GM21390 (cell line): ENCODE measurements around the gene SHISA5.

Source experiments
- ATAC-seq: cut with Tn5 transposase; IDR thresholded peaks from one replicate; pipeline ENCODE4 v1.9.1; 2021; ENCODE audit not compliant: unreplicated experiment

The SHISA5 gene

GRCh38 chr3:48419149-48419548, 84.8 kb downstream of the SHISA5 start:
- no peak for ATAC-seq

DNA sequence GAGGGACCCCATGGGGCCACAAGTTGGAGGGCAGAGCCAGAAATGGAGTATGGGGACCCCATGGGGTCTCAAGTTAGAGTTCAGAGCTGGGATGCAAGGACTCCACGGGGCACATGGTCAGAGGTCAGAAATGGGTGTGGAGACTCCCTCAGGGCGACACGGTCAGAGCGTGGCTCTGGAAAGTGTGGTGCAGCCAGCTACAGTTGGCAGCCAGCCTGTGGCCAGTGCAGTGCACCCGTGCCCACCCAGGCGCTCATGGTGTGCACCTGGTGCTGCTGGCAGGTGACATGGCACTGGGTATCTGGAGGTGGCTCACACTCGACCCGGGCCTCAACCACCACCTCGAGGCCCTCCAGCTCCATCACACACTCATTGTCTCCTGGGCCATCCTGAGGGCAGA, 85.3 kb downstream of the SHISA5 start:
- ATAC-seq: no peak

DNA sequence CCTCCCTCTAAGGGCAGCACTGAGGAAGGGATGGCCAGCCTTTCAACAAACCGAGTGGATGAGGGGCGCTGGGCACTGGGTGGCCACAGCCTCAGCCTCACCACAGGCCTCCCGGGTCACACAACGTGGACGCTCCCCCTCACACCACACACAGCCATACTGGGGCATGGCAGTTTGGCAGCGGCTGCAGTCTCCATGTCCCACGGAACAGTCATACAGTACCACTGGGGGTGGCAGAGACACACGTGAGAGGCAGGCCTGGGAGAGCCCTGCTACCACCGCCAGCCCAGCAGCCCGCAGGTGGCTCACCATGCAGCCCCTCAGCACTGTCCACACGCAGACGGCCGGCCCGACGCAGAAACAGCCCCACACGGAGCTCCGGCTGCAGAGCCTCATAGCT, 85.8 kb downstream of the SHISA5 start:
- no peak for ATAC-seq
